MM.1S (cell line): ENCODE data around the gene C19orf53.

Source experiments
- DNase-seq: peaks from one replicate; pipeline ENCODE4 v3.0.0-alpha.2; 2015
- H2AFZ ChIP-seq: fragments of 300-600 bp; sonication (generic); 2 replicates; pipeline ENCODE4 v1.6.0; 2016; ENCODE audit warnings: antibody characterized with exemption, low read length
- H3F3A ChIP-seq: fragments of 300-600 bp; sonication (generic); 2 replicates; pipeline ENCODE4 v1.6.1; 2016; ENCODE audit warnings: mild to moderate bottlenecking, antibody characterized with exemption, low read length, moderate library complexity, mixed read lengths; ENCODE audit not compliant: insufficient read depth
- H3K27ac ChIP-seq: fragments of 300-600 bp; sonication (generic); 2 replicates; pipeline ENCODE4 v1.5.1; 2016; ENCODE audit warnings: mild to moderate bottlenecking, low read length
- H3K27me3 ChIP-seq: fragments of 300-600 bp; sonication (generic); replicated peaks from 2 replicates; pipeline ENCODE4 v1.6.0; 2016; ENCODE audit warnings: low read length; ENCODE audit not compliant: insufficient read depth
- H3K36me3 ChIP-seq: fragments of 300-600 bp; sonication (generic); replicated peaks from 2 replicates; pipeline ENCODE4 v1.6.1; 2016; ENCODE audit warnings: mild to moderate bottlenecking, low read length, mixed read lengths; ENCODE audit not compliant: insufficient read depth
- H3K4me1 ChIP-seq: fragments of 300-600 bp; sonication (generic); 2 replicates; pipeline ENCODE4 v1.6.1; 2016; ENCODE audit warnings: low read length, mixed read lengths
- H3K4me2 ChIP-seq: fragments of 300-600 bp; sonication (generic); 2 replicates; pipeline ENCODE4 v1.6.0; 2016; ENCODE audit warnings: low read depth, low read length
- H3K4me3 ChIP-seq: fragments of 300-600 bp; sonication (generic); 2 replicates; pipeline ENCODE4 v1.5.1; 2016; ENCODE audit warnings: low read length, mixed read lengths
- H3K79me2 ChIP-seq: fragments of 300-600 bp; sonication (generic); 2 replicates; pipeline ENCODE4 v1.6.1; 2016; ENCODE audit warnings: mixed run types, low read length, mixed read lengths
- H3K9ac ChIP-seq: fragments of 300-600 bp; sonication (generic); 2 replicates; pipeline ENCODE4 v1.6.1; 2016; ENCODE audit warnings: low read length, mixed read lengths
- H3K9me2 ChIP-seq: fragments of 300-600 bp; sonication (generic); replicated peaks from 2 replicates; pipeline ENCODE4 v1.6.1; 2016; ENCODE audit warnings: mild to moderate bottlenecking, low read length, mixed read lengths; ENCODE audit not compliant: insufficient read depth
- H3K9me3 ChIP-seq: fragments of 300-600 bp; sonication (generic); replicated peaks from 2 replicates; pipeline ENCODE4 v1.6.1; 2016; ENCODE audit warnings: mild to moderate bottlenecking, low read length, mixed read lengths; ENCODE audit not compliant: insufficient read depth
- H4K20me1 ChIP-seq: fragments of 300-600 bp; sonication (generic); 2 replicates; pipeline ENCODE4 v1.6.1; 2016; ENCODE audit warnings: mild to moderate bottlenecking, low read length, moderate library complexity, mixed read lengths; ENCODE audit not compliant: insufficient read depth
- CTCF ChIP-seq: fragments of 300-600 bp; sonication (generic); IDR thresholded peaks from 2 replicates; pipeline ENCODE4 v1.5.1; 2016; ENCODE audit warnings: antibody characterized with exemption, low read length, mixed read lengths
- EZH2 ChIP-seq: fragments of 300-600 bp; sonication (generic); optimal IDR thresholded peaks from 2 replicates; pipeline ENCODE3; 2017; ENCODE audit warnings: low read depth, mild to moderate bottlenecking, antibody characterized with exemption, low read length, mixed read lengths
- EZH2phosphoT487 ChIP-seq: fragments of 300-600 bp; sonication (generic); IDR thresholded peaks from 2 replicates; pipeline ENCODE4 v1.6.1; 2018; ENCODE audit warnings: antibody characterized with exemption, low read length

C19orf53 gene

GRCh38 chr19:13762635-13763235 lies 11.5 kb upstream of the C19orf53 start:
- Histone ChIP-seq H3K79me2 (peaks cover 11% of the 10 kb centered on the region), H3K27ac (no peak overlapping the region), H3K4me3 (no peak overlapping the region), H3K9me2 (no peaks in the 10 kb centered on the region), H3K27me3 (no peaks in the 10 kb centered on the region), H3K9ac (no peak overlapping the region), H4K20me1 (no peaks in the 10 kb centered on the region), H2AFZ (no peak overlapping the region), H3K4me1 (0 out of 2 replicates have a peak, but pooled peaks cover 6% of the 10 kb centered on the region), H3F3A (no peaks in the 10 kb centered on the region), H3K36me3 (no peaks in the 10 kb centered on the region), H3K4me2 (no peak overlapping the region), H3K9me3 (no peaks in the 10 kb centered on the region)
- DNase-seq = no peak
- TF ChIP-seq EZH2 (no peak), CTCF (no peak), EZH2phosphoT487 (no peak)

GRCh38 chr19:13763265-13763664 lies 11.0 kb upstream of the C19orf53 start:
- no peak for DNase-seq
- H3K4me2 ChIP-seq = no peak overlapping the region; the same call in 1 of the 2 replicates
- no peak overlapping the region for H3K4me3 ChIP-seq

GRCh38 chr19:13764101-13764807 lies 10.0 kb upstream of the C19orf53 start, which contains the start of gene MRI1:
TSS of gene MRI1 (plus strand) at chr19:13764522. CDS start at chr19:13764589, 67 bp downstream.
- Histone ChIP-seq H3K4me2 (peak within 1 kb of the TSS; percentile 92), H3K79me2 (peaks cover 11% of the 10 kb centered on the region), H3K27ac (no peak within 1 kb of the TSS), H3K36me3 (no peaks in the 10 kb centered on the region), H2AFZ (peak within 1 kb of the TSS; percentile 83), H4K20me1 (no peaks in the 10 kb centered on the region), H3F3A (no peaks in the 10 kb centered on the region), H3K9ac (peak within 1 kb of the TSS; percentile 68; the same call in 1 of the 2 replicates), H3K27me3 (no peaks in the 10 kb centered on the region), H3K4me1 (0 out of 2 replicates have a peak, but pooled peaks cover 6% of the 10 kb centered on the region), H3K9me3 (no peaks in the 10 kb centered on the region), H3K4me3 (peak within 1 kb of the TSS; percentile 91), H3K9me2 (no peaks in the 10 kb centered on the region)
- TF ChIP-seq EZH2 = no peak
- no peak for TF ChIP-seq CTCF
- no peak for TF ChIP-seq EZH2phosphoT487
- DNase-seq = peak; percentile 66

More at GRCh38 chr19:13763265-13763664, 11.0 kb upstream of the C19orf53 start:
- peaks cover 11% of the 10 kb centered on the region for H3K79me2 ChIP-seq
- no peaks in the 10 kb centered on the region for H3K9me2 ChIP-seq
- no peak overlapping the region for H3K27ac ChIP-seq
- no peaks in the 10 kb centered on the region for H3F3A ChIP-seq
- no peaks in the 10 kb centered on the region for H3K36me3 ChIP-seq
- no peak overlapping the region for H2AFZ ChIP-seq
- H4K20me1 ChIP-seq = no peaks in the 10 kb centered on the region
- no peaks in the 10 kb centered on the region for H3K27me3 ChIP-seq
- TF ChIP-seq EZH2phosphoT487 = no peak
- no peak for TF ChIP-seq EZH2
- no peak for TF ChIP-seq CTCF
- H3K9me3 ChIP-seq = no peaks in the 10 kb centered on the region
- 0 out of 2 replicates have a peak, but pooled peaks cover 6% of the 10 kb centered on the region for H3K4me1 ChIP-seq
- H3K9ac ChIP-seq = no peak overlapping the region
